HepG2 (cell line): ENCODE results near the gene KRT13. TPM values are rescaled to one million over a fixed set of nuclear protein-coding genes. Genes with fewer than 3 reads are reported as not detected.

Experiments
- ATAC-seq: fragments of 200-7000 bp; cut with Tn5 transposase; 3 replicates; pipeline ENCODE4 v1.9.1; 2020; ENCODE audit warnings: mild to moderate bottlenecking, moderate library complexity
- BruUV-seq: library from RNA; stranded (reverse); fragments of 400-500 nt; replicated peaks from 2 replicates; lab custom pipeline; 2021; lab: Mats Ljungman, UMichigan
- CTCF ChIA-PET: fragments of 300-600 bp; formaldehyde crosslinking; extraction: SDS; loops from one replicate; lab custom pipeline; 2021; ENCODE audit warnings: low total read pairs, inconsistent platforms, low intra/inter-chr PET ratio; lab: Yijun Ruan, JAX
- POLR2A ChIA-PET: fragments of 350-600 bp; sonication (Branson Sonifier 250); formaldehyde crosslinking; loops from one replicate; lab custom pipeline; 2020; ENCODE audit warnings: antibody characterized with exemption, inconsistent platforms; lab: Yijun Ruan, JAX
- DNase-seq: peaks from one replicate; pipeline ENCODE4 v3.0.0-alpha.2; 2015; ENCODE audit warnings: low spot score
- FAIRE-seq: peaks from 3 replicates; lab custom pipeline; 2011; peaks lifted over from hg19 to GRCh38; lab: Jason Lieb, UNC
- H2AFZ ChIP-seq: one replicate; pipeline ENCODE4 v1.6.1; 2011; ENCODE audit warnings: low read length, inconsistent platforms
- H3K27ac ChIP-seq: fragments of 300-600 bp; 3 replicates; pipeline ENCODE4 v1.8.0; 2011; ENCODE audit warnings: mixed run types, mild to moderate bottlenecking, mixed read lengths, low read length, inconsistent platforms; ENCODE audit not compliant: insufficient read depth; ENCODE audit errors: extremely low read length
- H3K27me3 ChIP-seq, 2 experiments: fragments of 200-600 bp in 1 of 2; 2 replicates in 1 of 2; 3 replicates in 1 of 2; pipeline versions ENCODE4 v1.6.0 to v1.8.0; 2011; ENCODE audit warnings: low read length in 2 of 2, mild to moderate bottlenecking in 2 of 2, moderate library complexity in 2 of 2, inconsistent platforms in 1 of 2; ENCODE audit not compliant: insufficient read depth in 2 of 2, control insufficient read depth in 1 of 2
- H3K36me3 ChIP-seq, 2 experiments: fragments of 200-600 bp in 1 of 2; replicated peaks in 1 of 2; 2 replicates in 1 of 2; 3 replicates in 1 of 2; pipeline versions ENCODE4 v1.5.1 to v1.8.0; 2011; ENCODE audit warnings: low read length in 2 of 2, inconsistent platforms in 1 of 2; ENCODE audit not compliant: insufficient read depth in 2 of 2, control insufficient read depth in 1 of 2
- H3K4me1 ChIP-seq: 2 replicates; pipeline ENCODE4 v1.5.1; 2012; ENCODE audit warnings: low read length, inconsistent platforms; ENCODE audit not compliant: insufficient read depth
- H3K4me2 ChIP-seq: 2 replicates; pipeline ENCODE4 v1.6.0; 2011; ENCODE audit warnings: low read depth, low read length, inconsistent platforms
- H3K4me3 ChIP-seq, 3 experiments: fragments of 200-600 bp in 1 of 3; sonication (generic), shearing (Covaris generic) in 1 of 3; replicated peaks in 1 of 3; 2 replicates each; pipeline ENCODE4 v1.5.1; 2011 to 2016; ENCODE audit warnings: low read length in 3 of 3, inconsistent platforms in 2 of 3, low read depth in 2 of 3, mild to moderate bottlenecking in 2 of 3, control low read depth in 1 of 3, mixed read lengths in 1 of 3; ENCODE audit not compliant: insufficient read depth in 1 of 3
- H3K79me2 ChIP-seq: one replicate; pipeline ENCODE4 v1.6.1; 2011; ENCODE audit warnings: low read length, inconsistent platforms; ENCODE audit not compliant: insufficient read depth
- H3K9ac ChIP-seq: 2 replicates; pipeline ENCODE4 v1.6.0; 2011; ENCODE audit warnings: mild to moderate bottlenecking, low read depth, low read length, inconsistent platforms; ENCODE audit not compliant: insufficient read depth
- H3K9me3 ChIP-seq: 2 replicates; pipeline ENCODE4 v1.5.1; 2012; ENCODE audit warnings: mild to moderate bottlenecking, low read length
- H4K20me1 ChIP-seq: 2 replicates; pipeline ENCODE4 v1.6.0; 2011; ENCODE audit warnings: inconsistent platforms, mild to moderate bottlenecking, low read length, moderate library complexity; ENCODE audit not compliant: insufficient read depth
- FOXK1 ChIP-seq: sonication (generic); formaldehyde crosslinking; IDR thresholded peaks from 2 replicates; pipeline ENCODE4 v1.4.0; 2020; ENCODE audit warnings: low read depth, missing genetic modification reagents, borderline replicate concordance
- HCFC1 ChIP-seq: fragments of 150-350 bp; IDR thresholded peaks from 2 replicates; pipeline ENCODE4 v1.6.1; 2014; ENCODE audit warnings: low read depth, low read length
- HIC2 ChIP-seq: sonication (generic); formaldehyde crosslinking; IDR thresholded peaks from 2 replicates; pipeline ENCODE4 v1.9.0; 2022; ENCODE audit warnings: low read depth, missing genetic modification reagents
- HNF1A ChIP-seq, 2 experiments: sonication (generic) in 1 of 2; formaldehyde crosslinking in 1 of 2; IDR thresholded peaks; 2 replicates each; pipeline versions ENCODE4 v1.4.0 to v1.6.1; 2016 to 2020; ENCODE audit warnings: borderline replicate concordance in 1 of 2, low read depth in 1 of 2, mild to moderate bottlenecking in 1 of 2, missing genetic modification reagents in 1 of 2
- HOXA7 ChIP-seq: sonication (generic); formaldehyde crosslinking; IDR thresholded peaks from 2 replicates; pipeline ENCODE4 v1.8.1; 2022; ENCODE audit warnings: mild to moderate bottlenecking, missing genetic modification reagents, moderate library complexity
- MATR3 ChIP-seq: sonication (generic); formaldehyde crosslinking; IDR thresholded peaks from 2 replicates; pipeline ENCODE4 v1.4.0; 2020; ENCODE audit warnings: missing genetic modification reagents
- PLRG1 ChIP-seq: fragments of 450-650 bp; conservative IDR thresholded peaks from 2 replicates; pipeline ENCODE4 v1.6.1; 2016
- TRIM22 ChIP-seq: fragments of 450-650 bp; IDR thresholded peaks from 2 replicates; pipeline ENCODE4 v1.6.1; 2017
- TSC22D2 ChIP-seq: sonication (generic); formaldehyde crosslinking; IDR thresholded peaks from 2 replicates; pipeline ENCODE4 v1.5.1; 2020; ENCODE audit warnings: missing genetic modification reagents, mild to moderate bottlenecking, borderline replicate concordance
- ZNF362 ChIP-seq: sonication (generic); formaldehyde crosslinking; IDR thresholded peaks from 2 replicates; pipeline ENCODE4 v1.4.0; 2020; ENCODE audit warnings: missing genetic modification reagents, mild to moderate bottlenecking, borderline replicate concordance
- ZNF430 ChIP-seq: sonication (generic); formaldehyde crosslinking; IDR thresholded peaks from 2 replicates; pipeline ENCODE4 v1.9.0; 2021; ENCODE audit warnings: mild to moderate bottlenecking, missing genetic modification reagents
- ZNF563 ChIP-seq: sonication (generic); formaldehyde crosslinking; IDR thresholded peaks from 2 replicates; pipeline ENCODE4 v1.8.0; 2022; ENCODE audit warnings: mild to moderate bottlenecking, moderate library complexity, missing genetic modification reagents
- ZNF761 ChIP-seq: sonication (generic); formaldehyde crosslinking; conservative IDR thresholded peaks from 2 replicates; pipeline ENCODE4 v1.4.0; 2020; ENCODE audit warnings: mild to moderate bottlenecking, missing genetic modification reagents
- ZNF781 ChIP-seq: sonication (generic); formaldehyde crosslinking; IDR thresholded peaks from 2 replicates; pipeline ENCODE4 v1.5.1; 2020; ENCODE audit warnings: borderline replicate concordance, mild to moderate bottlenecking, missing genetic modification reagents; ENCODE audit errors: not compliant biosample characterization
- ZSCAN29 ChIP-seq: sonication (generic); formaldehyde crosslinking; conservative IDR thresholded peaks from 2 replicates; pipeline ENCODE4 v1.4.0; 2020; ENCODE audit warnings: mild to moderate bottlenecking, missing genetic modification reagents
- ZSCAN31 ChIP-seq: sonication (generic); formaldehyde crosslinking; IDR thresholded peaks from 2 replicates; pipeline ENCODE4 v1.5.0; 2020; ENCODE audit warnings: low read depth, mild to moderate bottlenecking, missing genetic modification reagents
- WGBS: methylation state at CpG from one replicate; pipeline ENCODE4 v1.1.6; 2017; ENCODE audit warnings: low lambda C conversion rate; 5-methylcytosine and 5-hydroxymethylcytosine counted together
- in situ Hi-C: cut with HindIII; loops from 2 replicates; pipeline ENCODE4 v1.10.0; 2017; ENCODE audit warnings: low pct_unique_long_range_greater_than_20kb; ENCODE audit not compliant: extremely low pct_ligation_motif_present
- intact Hi-C: fragments of 100-400 bp; cut with micrococcal nuclease; formaldehyde crosslinking; loops from one replicate; pipeline ENCODE4 v1.10.0; 2022; ENCODE audit not compliant: unreplicated experiment
- polyA plus RNA-seq, 8 experiments: library from polyadenylated mRNA; depleted of rRNA in 3 of 8; stranded (reverse) in 7 of 8; unstranded in 1 of 8; fragments of >200 nt; fragmentation: Illumina TruSeq in 4 of 8; extraction: Trizol in 4 of 8; gene quantifications; 2 replicates each; pipeline versions ENCODE4 v1.2.1 to v1.2.3, GENCODE V29; 2011 to 2016; ENCODE audit warnings: low read depth in 4 of 8, missing spikeins in 1 of 8, mixed read lengths in 1 of 8; ENCODE audit not compliant: insufficient read depth in 1 of 8
- total RNA-seq, 5 experiments: library from RNA; depleted of rRNA; stranded (reverse); fragments of >200 nt; fragmentation: Illumina TruSeq; extraction: Trizol; gene quantifications; 2 replicates each; pipeline ENCODE4 v1.2.3, GENCODE V29; 2016; ENCODE audit warnings: low read depth in 1 of 5

The KRT13 gene
- total and polyA plus RNA-seq, 2 of the 13 experiments (the other 11 are each of a cell fraction or from before 2014, with no cell fraction given): not detected

- TF ChIP-seq HNF1A (IDR thresholded peaks at IDR 0.05; ENCODE audit: low read depth) (no peak), HNF1A (CRISPR knock-in tag; IDR thresholded peaks at IDR 0.05; ENCODE audit: borderline replicate concordance) (no peak), ZNF563 (CRISPR knock-in tag) (no peak), PLRG1 (no peak), TRIM22 (no peak), HOXA7 (CRISPR knock-in tag) (no peak), ZSCAN29 (CRISPR knock-in tag) (no peak), ZNF761 (no peak)
Measured at GRCh38 chr17:41467561-41467960, 37.9 kb downstream of the KRT13 start (continued).

GRCh38 chr17:41466988-41467387 lies 38.4 kb downstream of the KRT13 start, which contains the start of gene KRT32:
TSS of gene KRT32 (minus strand) at chr17:41467386. CDS start at chr17:41467325, 61 bp downstream.
- H3K79me2 ChIP-seq: no peaks in the 10 kb centered on the region
- ChIA-PET POLR2A (no interaction called here), CTCF (no interaction called here)
- in situ Hi-C loops: no loop called here
- BruUV-seq: no TSS peak
- no peak within 1 kb of the TSS for H2AFZ ChIP-seq
- H3K4me3 ChIP-seq: no peak within 1 kb of the TSS
- FAIRE-seq (no peak), ATAC-seq (no peak), DNase-seq (no peak)
- intact Hi-C loops: no loop called here
- H3K27me3 ChIP-seq: peaks cover 2 to 43% of the 10 kb centered on the region in 2 experiments; a peak in 3 of 5 replicates
- 35% methylated on average over 9 of the region's 14 CpGs for WGBS
- no peak within 1 kb of the TSS for H3K27ac ChIP-seq
- H4K20me1 ChIP-seq: no peaks in the 10 kb centered on the region
- no peaks in the 10 kb centered on the region for H3K36me3 ChIP-seq
- no peaks in the 10 kb centered on the region for H3K4me1 ChIP-seq
- H3K4me2 ChIP-seq: no peak within 1 kb of the TSS
- no peaks in the 10 kb centered on the region for H3K9me3 ChIP-seq
- no peak within 1 kb of the TSS for H3K9ac ChIP-seq
- TF ChIP-seq ZNF362 (CRISPR knock-in tag) (no peak), ZNF430 (CRISPR knock-in tag) (no peak), HCFC1 (no peak), TSC22D2 (CRISPR knock-in tag) (no peak), ZNF781 (CRISPR knock-in tag) (no peak), FOXK1 (CRISPR knock-in tag) (no peak), ZSCAN31 (CRISPR knock-in tag) (no peak), MATR3 (no peak), HIC2 (CRISPR knock-in tag) (no peak)
